Skeletal muscle tissue (tissue), 4 donors: ENCODE results near the gene LDLRAD3. TPM values are rescaled to one million over a fixed set of nuclear protein-coding genes. Genes with fewer than 3 reads are reported as not detected.
A peak's percentile ranks its signal among the peaks of the same experiment; 100 is the strongest.
"Not testable (repeated sequence)": the region's sequence is repeated elsewhere in the genome, so short reads cannot be mapped to it uniquely, and the experiment has no call there.

ENCODE experiments used
- H3K27ac ChIP-seq: one replicate; pipeline ENCODE4 v1.7.0; 2013; ENCODE audit warnings: mild to moderate bottlenecking, low read depth, low read length, inconsistent platforms
- H3K27me3 ChIP-seq, 3 donors: one replicate each; pipeline ENCODE4 v1.7.0; 2013; ENCODE audit warnings: low read length in 3 of 3; ENCODE audit not compliant: control insufficient read depth in 3 of 3, insufficient read depth in 3 of 3
- H3K36me3 ChIP-seq, 3 donors: one replicate each; pipeline ENCODE4 v1.7.0; 2013; ENCODE audit warnings: low read length in 3 of 3; ENCODE audit not compliant: control insufficient read depth in 3 of 3, insufficient read depth in 3 of 3
- H3K4me1 ChIP-seq, 3 donors: one replicate each; pipeline ENCODE4 v1.7.0; 2013; ENCODE audit warnings: low read length in 3 of 3, mild to moderate bottlenecking in 3 of 3; ENCODE audit not compliant: control insufficient read depth in 3 of 3, insufficient read depth in 3 of 3
- H3K4me3 ChIP-seq, 3 donors: one replicate each; pipeline ENCODE4 v1.7.0; 2013; ENCODE audit warnings: low read length in 3 of 3
- H3K9ac ChIP-seq, 3 donors: one replicate each; pipeline ENCODE4 v1.7.0; 2013; ENCODE audit warnings: low read length in 3 of 3, mild to moderate bottlenecking in 3 of 3, moderate library complexity in 2 of 3, low read depth in 1 of 3
- H3K9me3 ChIP-seq, 3 donors: one replicate each; pipeline ENCODE4 v1.7.0; 2013; ENCODE audit warnings: low read length in 3 of 3; ENCODE audit not compliant: control insufficient read depth in 3 of 3
- total RNA-seq: library from RNA; depleted of rRNA; stranded (reverse); fragments of >200 nt; gene quantifications from one replicate; pipeline ENCODE4 v1.2.3, GENCODE V29; 2014
- donor health status: Osteomylitis.

LDLRAD3 gene
- 39.1 TPM for total RNA-seq

DNA sequence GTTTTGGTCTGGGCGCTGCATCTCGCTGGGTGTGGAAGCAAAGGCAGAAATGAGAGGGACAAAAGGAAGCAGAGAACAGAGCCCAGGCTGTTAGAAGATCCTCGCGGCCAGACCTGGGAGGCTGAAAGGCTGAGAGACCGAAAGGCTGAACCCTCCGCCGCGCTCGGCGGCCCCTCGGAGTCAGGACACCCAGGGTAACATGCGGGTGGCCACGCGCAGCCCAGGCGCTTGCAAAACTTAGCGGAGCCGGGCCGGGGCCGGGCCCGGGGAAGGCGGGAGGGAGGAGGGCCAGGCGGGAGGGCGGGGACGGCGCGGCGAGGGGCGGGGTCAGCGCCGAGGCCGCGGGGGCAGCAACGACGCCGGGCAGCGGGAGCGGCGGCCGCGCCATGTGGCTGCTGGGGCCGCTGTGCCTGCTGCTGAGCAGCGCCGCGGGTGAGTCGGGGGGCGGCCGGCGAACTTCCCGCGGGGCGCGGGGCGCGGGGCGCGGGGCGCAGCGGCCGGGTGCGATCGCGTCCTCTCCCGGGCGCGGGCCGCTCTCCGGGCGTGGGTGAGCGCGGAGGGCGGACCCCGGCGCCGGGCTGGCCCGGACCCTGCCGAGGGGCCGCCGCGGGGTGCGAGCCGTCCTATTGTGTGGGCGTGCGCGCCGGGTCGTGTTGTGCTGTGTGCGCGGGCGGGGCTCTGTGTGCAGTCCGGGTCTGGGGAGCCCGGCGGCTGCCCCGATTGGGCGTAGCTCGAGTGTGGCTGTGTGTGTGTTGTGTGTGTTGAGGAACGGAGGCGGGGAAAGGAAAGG lies at the start of gene LDLRAD3:
Gene LDLRAD3, plus strand, starts transcription at position 350 of the 790 bp plus-strand sequence. Its CDS starts 37 bp downstream, at position 387.
- Histone ChIP-seq H3K27ac (peak within 1 kb of the TSS; percentile 61), H3K27me3 (no peaks in the 10 kb centered on the region), H3K9ac (peak within 1 kb of the TSS; percentile 47 to 83 (median 80)), H3K36me3 (no peaks in the 10 kb centered on the region), H3K4me1 (peaks cover 16 to 25% (median 20%) of the 10 kb centered on the region in 3 donors), H3K9me3 (no peaks in the 10 kb centered on the region), H3K4me3 (peak within 1 kb of the TSS; percentile 78 to 83 (median 79))

DNA sequence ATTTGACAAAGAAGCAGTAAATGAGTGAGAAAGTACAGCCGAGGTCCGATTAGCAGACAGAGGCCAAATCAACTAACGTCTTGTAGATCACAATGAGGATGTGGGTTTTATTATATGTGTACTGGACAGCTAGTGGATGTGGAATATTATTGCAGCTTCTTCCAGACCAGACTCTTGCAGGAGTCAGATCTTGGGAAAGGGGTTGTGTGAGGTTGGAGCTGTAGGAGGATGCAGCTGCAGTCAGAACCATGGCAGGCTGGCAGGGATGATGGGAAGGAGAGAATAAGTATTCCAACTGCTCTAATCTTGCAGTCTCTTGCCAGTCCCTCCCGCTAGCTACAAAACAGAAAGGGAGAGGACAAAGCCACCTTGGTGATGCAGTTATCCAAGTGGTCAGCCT lies 46.8 kb upstream of the LDLRAD3 start:
- Histone ChIP-seq H3K27ac (no peak overlapping the region), H3K4me1 (peaks cover 0 to 7% (median 3%) of the 10 kb centered on the region in 3 donors), H3K36me3 (no peaks in the 10 kb centered on the region), H3K9ac (no peak overlapping the region), H3K4me3 (no peak overlapping the region), H3K27me3 (no peaks in the 10 kb centered on the region), H3K9me3 (peaks cover 0 to 4% (median 2%) of the 10 kb centered on the region in 3 donors)

DNA sequence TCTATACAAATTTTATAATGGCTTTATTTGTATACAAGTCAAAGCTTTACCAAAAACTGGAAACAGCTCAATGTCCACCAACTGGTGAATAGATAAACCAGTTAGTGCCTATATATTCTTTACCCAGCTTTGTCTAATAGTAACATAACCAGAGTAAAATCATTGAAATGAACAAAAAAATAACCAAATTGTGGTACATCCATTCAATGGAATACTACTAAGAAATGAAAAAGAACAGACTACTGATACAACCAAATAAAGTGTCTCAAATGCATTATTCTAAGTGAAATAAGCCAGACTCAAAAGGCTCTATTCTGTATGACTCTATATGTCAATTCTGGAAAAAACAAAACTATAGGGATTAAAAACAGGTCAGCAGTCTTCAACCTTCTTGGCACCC lies 40.9 kb upstream of the LDLRAD3 start:
- no peak overlapping the region for H3K27ac ChIP-seq

GRCh38 chr11:35905646-35906276 lies 38.1 kb upstream of the LDLRAD3 start:
- no peaks in the 10 kb centered on the region for H3K27me3 ChIP-seq
- H3K36me3 ChIP-seq = no peaks in the 10 kb centered on the region
- H3K9me3 ChIP-seq = peaks cover 0 to 7% (median 2%) of the 10 kb centered on the region in 3 donors
- no peak overlapping the region for H3K9ac ChIP-seq
- H3K4me3 ChIP-seq = no peak overlapping the region
- H3K4me1 ChIP-seq = no peaks in the 10 kb centered on the region
- H3K27ac ChIP-seq = no peak overlapping the region

More for the DNA sequence above, 40.9 kb upstream of the LDLRAD3 start:
- Histone ChIP-seq H3K9ac (no peak overlapping the region), H3K27me3 (no peaks in the 10 kb centered on the region), H3K36me3 (no peaks in the 10 kb centered on the region), H3K9me3 (peaks cover 0 to 7% (median 4%) of the 10 kb centered on the region in 3 donors), H3K4me3 (no peak overlapping the region), H3K4me1 (no peaks in the 10 kb centered on the region)

- Histone ChIP-seq H3K9me3 (peaks cover 0 to 7% (median 2%) of the 10 kb centered on the region in 3 donors), H3K9ac (no peak overlapping the region), H3K36me3 (no peaks in the 10 kb centered on the region), H3K27ac (no peak overlapping the region), H3K4me3 (no peak overlapping the region), H3K4me1 (no peaks in the 10 kb centered on the region), H3K27me3 (no peaks in the 10 kb centered on the region)
These were observed 37.6 kb upstream of the LDLRAD3 start for GRCh38 chr11:35906277-35906661.

DNA sequence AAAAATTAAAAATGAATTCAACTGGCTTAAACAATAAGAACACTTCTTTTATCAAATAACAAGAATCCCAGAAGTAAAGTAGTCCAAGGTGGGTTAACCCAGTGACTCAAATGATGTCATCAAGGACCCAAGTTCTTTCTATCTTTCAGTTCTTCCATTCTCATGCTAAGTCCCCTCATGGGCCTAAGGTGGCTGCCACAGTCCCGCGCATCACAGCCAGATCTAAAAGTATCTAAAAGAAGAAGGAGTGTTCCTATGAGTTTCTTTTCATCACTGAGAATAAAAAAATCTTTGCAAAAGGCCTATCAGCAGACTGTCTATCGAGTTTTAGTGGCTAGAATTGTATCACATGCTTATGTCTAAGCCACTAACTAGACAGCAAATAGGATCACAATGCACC lies 37.2 kb upstream of the LDLRAD3 start:
- H3K27ac ChIP-seq = no peak overlapping the region

DNA sequence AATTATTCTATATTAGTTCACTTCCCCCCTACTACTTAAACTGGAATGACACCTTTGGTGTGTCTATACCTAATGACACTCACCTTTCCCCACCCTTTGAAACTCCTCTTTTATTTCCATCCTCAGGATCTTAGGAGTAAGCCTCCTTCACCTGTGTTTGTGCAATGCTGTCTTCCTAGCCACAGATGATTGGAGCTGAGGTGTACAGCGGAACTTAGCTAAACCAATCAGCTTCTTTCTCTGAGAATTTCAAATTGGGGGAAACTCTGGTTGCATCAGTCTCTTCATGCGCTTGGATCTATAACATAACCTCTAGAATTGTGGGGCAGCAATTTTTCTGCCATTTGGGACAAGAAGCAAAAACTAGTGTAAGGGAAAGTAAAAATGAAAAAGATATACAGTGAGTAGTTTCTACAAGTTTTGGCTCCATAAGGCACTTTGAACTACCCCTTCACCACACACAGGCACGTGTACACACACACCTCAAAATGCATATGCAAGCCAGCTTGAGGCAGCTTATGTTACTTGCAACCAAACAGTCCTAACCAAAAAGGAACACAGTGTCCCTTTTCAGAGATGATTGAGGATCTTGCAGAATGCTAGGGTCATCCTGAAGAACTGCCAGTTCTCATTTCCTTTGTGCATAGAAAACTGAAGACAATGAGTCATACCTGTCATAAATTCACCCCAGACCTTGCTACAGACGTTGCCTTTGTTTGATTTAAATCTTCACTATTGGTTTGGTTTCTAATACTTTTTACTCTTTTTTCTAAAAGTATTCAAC lies 36.0 kb upstream of the LDLRAD3 start:
- Histone ChIP-seq H3K4me3 (no peak overlapping the region), H3K36me3 (no peaks in the 10 kb centered on the region), H3K27ac (no peak overlapping the region), H3K9me3 (peaks cover 0 to 2% (median 0%) of the 10 kb centered on the region in 3 donors), H3K9ac (no peak overlapping the region), H3K27me3 (no peaks in the 10 kb centered on the region), H3K4me1 (peaks cover 0 to 3% (median 0%) of the 10 kb centered on the region in 3 donors)

More for the DNA sequence above, 37.2 kb upstream of the LDLRAD3 start:
- Histone ChIP-seq H3K9ac (no peak overlapping the region), H3K4me3 (no peak overlapping the region), H3K9me3 (peaks cover 0 to 6% (median 2%) of the 10 kb centered on the region in 3 donors), H3K4me1 (no peaks in the 10 kb centered on the region), H3K36me3 (no peaks in the 10 kb centered on the region), H3K27me3 (no peaks in the 10 kb centered on the region)

- H3K4me1 ChIP-seq, H3K4me3 ChIP-seq, H3K27me3 ChIP-seq, H3K9me3 ChIP-seq, H3K36me3 ChIP-seq, H3K9ac ChIP-seq, H3K27ac ChIP-seq: not testable (repeated sequence)
These were observed 35.5 kb upstream of the LDLRAD3 start for GRCh38 chr11:35908432-35908771.

- H3K27me3 ChIP-seq = no peaks in the 10 kb centered on the region
- no peak overlapping the region for H3K27ac ChIP-seq
- no peaks in the 10 kb centered on the region for H3K36me3 ChIP-seq
- no peak overlapping the region for H3K9ac ChIP-seq
- no peaks in the 10 kb centered on the region for H3K9me3 ChIP-seq
- peaks cover 0 to 5% (median 0%) of the 10 kb centered on the region in 3 donors for H3K4me1 ChIP-seq
- no peak overlapping the region for H3K4me3 ChIP-seq
These were observed 34.2 kb upstream of the LDLRAD3 start for GRCh38 chr11:35909511-35910265.
